Astrocyte (in vitro differentiated cells and primary cell): ENCODE results near the gene NAB2. TPM values are rescaled to one million over a fixed set of nuclear protein-coding genes. Genes with fewer than 3 reads are reported as not detected.
A peak's percentile ranks its signal among the peaks of the same experiment; 100 is the strongest.

Experiments
- DNase-seq: peaks from one replicate; pipeline ENCODE4 v3.0.0-alpha.2; 2010; ENCODE audit warnings: low read depth
- FAIRE-seq: peaks from 2 replicates; lab custom pipeline; 2011; peaks lifted over from hg19 to GRCh38; lab: Jason Lieb, UNC
- H2AFZ ChIP-seq: 2 replicates; pipeline ENCODE4 v1.6.0; 2012; ENCODE audit warnings: low read depth, low read length, inconsistent platforms
- H3K27ac ChIP-seq: 2 replicates; pipeline ENCODE4 v1.5.1; 2011; ENCODE audit warnings: low read depth, low read length, inconsistent platforms
- H3K27me3 ChIP-seq: 2 replicates; pipeline ENCODE4 v1.6.0; 2011; ENCODE audit warnings: low read length, inconsistent platforms; ENCODE audit not compliant: insufficient read depth
- H3K36me3 ChIP-seq: 2 replicates; pipeline ENCODE4 v1.5.1; 2011; ENCODE audit warnings: low read length, inconsistent platforms; ENCODE audit not compliant: insufficient read depth
- H3K4me1 ChIP-seq: 2 replicates; pipeline ENCODE4 v1.5.1; 2011; ENCODE audit warnings: low read length, inconsistent platforms; ENCODE audit not compliant: insufficient read depth
- H3K4me2 ChIP-seq: 2 replicates; pipeline ENCODE4 v1.6.0; 2012; ENCODE audit warnings: low read length, inconsistent platforms
- H3K4me3 ChIP-seq: 2 replicates; pipeline ENCODE4 v1.5.1; 2011; ENCODE audit warnings: low read depth, mild to moderate bottlenecking, low read length, inconsistent platforms; ENCODE audit not compliant: insufficient read depth
- H3K79me2 ChIP-seq: 2 replicates; pipeline ENCODE4 v1.6.0; 2012; ENCODE audit warnings: mild to moderate bottlenecking, low read length, inconsistent platforms; ENCODE audit not compliant: insufficient read depth
- H3K9ac ChIP-seq: 2 replicates; pipeline ENCODE4 v1.6.0; 2012; ENCODE audit warnings: mild to moderate bottlenecking, low read length, inconsistent platforms
- H3K9me3 ChIP-seq: 2 replicates; pipeline ENCODE4 v1.5.1; 2012; ENCODE audit warnings: low read depth, mild to moderate bottlenecking, low read length, inconsistent platforms; ENCODE audit not compliant: insufficient read depth
- H4K20me1 ChIP-seq: 2 replicates; pipeline ENCODE4 v1.6.0; 2012; ENCODE audit warnings: low read length, inconsistent platforms; ENCODE audit not compliant: insufficient read depth
- H3K27ac Mint-ChIP-seq: one replicate; pipeline ENCODE4 v1.8.0; 2021; ENCODE audit warnings: mild to moderate bottlenecking, mixed read lengths; ENCODE audit not compliant: unreplicated experiment
- H3K27me3 Mint-ChIP-seq: one replicate; pipeline ENCODE4 v1.8.0; 2021; ENCODE audit warnings: low read depth, mixed read lengths; ENCODE audit not compliant: unreplicated experiment
- H3K36me3 Mint-ChIP-seq: one replicate; pipeline ENCODE4 v1.8.0; 2021; ENCODE audit warnings: low read depth, mixed read lengths; ENCODE audit not compliant: unreplicated experiment
- H3K4me1 Mint-ChIP-seq: one replicate; pipeline ENCODE4 v1.8.0; 2021; ENCODE audit warnings: low read depth, mixed read lengths; ENCODE audit not compliant: unreplicated experiment
- H3K4me3 Mint-ChIP-seq: one replicate; pipeline ENCODE4 v1.8.0; 2021; ENCODE audit warnings: mild to moderate bottlenecking, moderate library complexity, mixed read lengths; ENCODE audit not compliant: unreplicated experiment
- H3K9me3 Mint-ChIP-seq: one replicate; pipeline ENCODE4 v1.8.0; 2021; ENCODE audit warnings: mild to moderate bottlenecking, mixed read lengths; ENCODE audit not compliant: unreplicated experiment
- CTCF ChIP-seq: IDR thresholded peaks from 2 replicates; pipeline ENCODE4 v1.5.1; 2011; ENCODE audit warnings: low read depth, mild to moderate bottlenecking, inconsistent platforms, low read length, moderate library complexity; ENCODE audit not compliant: insufficient read depth
- EZH2 ChIP-seq: IDR thresholded peaks from 2 replicates; pipeline ENCODE4 v1.6.1; 2012; ENCODE audit warnings: mild to moderate bottlenecking, low read length, inconsistent platforms; ENCODE audit not compliant: insufficient read depth
- total RNA-seq: library from RNA; stranded (reverse); gene quantifications from 2 replicates; pipeline ENCODE4 v1.2.1, GENCODE V29; 2021

NAB2 gene
- total RNA-seq, 1 donor from 2014 or later, result 36.6 TPM

GRCh38 chr12:57078519-57079404, 10.2 kb upstream of the NAB2 start, which contains the start of gene NEMP1:
NEMP1 (minus strand) TSS chr12:57078791; CDS start chr12:57078745, 46 bp downstream.
- DNase-seq (peak; percentile 100), FAIRE-seq (peak; percentile 80)
- peak within 1 kb of the TSS; percentile 85 for H3K27ac ChIP-seq
- peaks cover 3% of the 10 kb centered on the region for H3K4me1 ChIP-seq
- no peaks in the 10 kb centered on the region for H3K36me3 ChIP-seq
- Mint-ChIP-seq H3K27ac (peak within 1 kb of the TSS; percentile 87), H3K9me3 (no peaks in the 10 kb centered on the region), H3K36me3 (no peaks in the 10 kb centered on the region), H3K4me3 (peak within 1 kb of the TSS; percentile 98), H3K27me3 (no peaks in the 10 kb centered on the region), H3K4me1 (peaks cover 2% of the 10 kb centered on the region)
- peak within 1 kb of the TSS; percentile 100 for H3K4me2 ChIP-seq
- no peaks in the 10 kb centered on the region for H4K20me1 ChIP-seq
- no peaks in the 10 kb centered on the region for H3K9me3 ChIP-seq
- TF ChIP-seq CTCF, result no peak
- no peak for TF ChIP-seq EZH2
- peaks cover 14% of the 10 kb centered on the region for H3K79me2 ChIP-seq
- H3K4me3 ChIP-seq, result peak within 1 kb of the TSS; percentile 98
- peak within 1 kb of the TSS; percentile 94 for H3K9ac ChIP-seq
- no peaks in the 10 kb centered on the region for H3K27me3 ChIP-seq
- H2AFZ ChIP-seq, result peak within 1 kb of the TSS; percentile 93

DNA sequence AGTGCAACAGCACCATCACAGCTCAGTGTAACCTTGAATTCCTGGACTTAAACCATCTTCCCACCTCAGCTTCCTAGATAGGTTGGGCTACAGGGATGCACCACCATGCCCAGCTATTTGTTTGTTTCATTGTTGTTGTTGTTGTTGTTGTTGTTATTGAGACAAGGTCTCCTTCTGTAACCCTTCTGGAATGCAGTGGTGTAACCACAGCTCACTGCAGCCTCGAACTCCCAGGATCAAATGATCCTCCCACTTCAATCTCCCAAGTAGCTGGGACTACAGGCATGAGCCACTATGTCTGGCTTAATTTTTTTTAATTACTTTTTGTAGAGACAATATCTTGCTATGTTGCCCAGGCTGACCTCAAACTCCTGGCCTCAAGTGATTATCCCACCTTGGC, 9.1 kb upstream of the NAB2 start:
- no peak for DNase-seq
- no peak overlapping the region for H3K4me3 ChIP-seq
- H3K27ac Mint-ChIP-seq, result peak overlapping the region; percentile 84
- H3K27me3 Mint-ChIP-seq, result no peaks in the 10 kb centered on the region
- H3K27ac ChIP-seq, result no peak overlapping the region
- peak overlapping the region; percentile 5 for H2AFZ ChIP-seq
- no peak overlapping the region for H3K4me2 ChIP-seq
- H3K4me1 Mint-ChIP-seq, result peaks cover 2% of the 10 kb centered on the region
- H3K9me3 Mint-ChIP-seq, result no peaks in the 10 kb centered on the region
- H3K36me3 ChIP-seq, result no peaks in the 10 kb centered on the region
- no peaks in the 10 kb centered on the region for H3K27me3 ChIP-seq
- peaks cover 3% of the 10 kb centered on the region for H3K4me1 ChIP-seq
- no peaks in the 10 kb centered on the region for H3K9me3 ChIP-seq
- TF ChIP-seq CTCF, result no peak
- TF ChIP-seq EZH2, result no peak
- H3K4me3 Mint-ChIP-seq, result no peak overlapping the region
- H3K9ac ChIP-seq, result no peak overlapping the region
- no peak for FAIRE-seq
- H3K36me3 Mint-ChIP-seq, result no peaks in the 10 kb centered on the region
- H4K20me1 ChIP-seq, result no peaks in the 10 kb centered on the region
- peaks cover 14% of the 10 kb centered on the region for H3K79me2 ChIP-seq

GRCh38 chr12:57080855-57081254, 8.1 kb upstream of the NAB2 start:
- no peak overlapping the region for H3K27ac Mint-ChIP-seq
- FAIRE-seq (no peak), DNase-seq (no peak)
- no peaks in the 10 kb centered on the region for H3K27me3 Mint-ChIP-seq
- Histone ChIP-seq H3K36me3 (no peaks in the 10 kb centered on the region), H3K9me3 (no peaks in the 10 kb centered on the region), H3K27me3 (no peaks in the 10 kb centered on the region), H3K27ac (no peak overlapping the region), H3K4me1 (peaks cover 7% of the 10 kb centered on the region), H3K4me2 (no peak overlapping the region), H4K20me1 (no peaks in the 10 kb centered on the region), H3K79me2 (peaks cover 14% of the 10 kb centered on the region), H3K4me3 (no peak overlapping the region), H3K9ac (no peak overlapping the region), H2AFZ (no peak overlapping the region)
- no peak overlapping the region for H3K4me3 Mint-ChIP-seq
- no peaks in the 10 kb centered on the region for H3K9me3 Mint-ChIP-seq
- H3K4me1 Mint-ChIP-seq, result peaks cover 4% of the 10 kb centered on the region
- no peak for TF ChIP-seq EZH2
- TF ChIP-seq CTCF, result no peak
- no peaks in the 10 kb centered on the region for H3K36me3 Mint-ChIP-seq
